ENCODE data around the gene HAL.
"Not testable (repeated sequence)": the region's sequence is repeated elsewhere in the genome, so short reads cannot be mapped to it uniquely, and the experiment has no call there.

The HAL gene

DNA sequence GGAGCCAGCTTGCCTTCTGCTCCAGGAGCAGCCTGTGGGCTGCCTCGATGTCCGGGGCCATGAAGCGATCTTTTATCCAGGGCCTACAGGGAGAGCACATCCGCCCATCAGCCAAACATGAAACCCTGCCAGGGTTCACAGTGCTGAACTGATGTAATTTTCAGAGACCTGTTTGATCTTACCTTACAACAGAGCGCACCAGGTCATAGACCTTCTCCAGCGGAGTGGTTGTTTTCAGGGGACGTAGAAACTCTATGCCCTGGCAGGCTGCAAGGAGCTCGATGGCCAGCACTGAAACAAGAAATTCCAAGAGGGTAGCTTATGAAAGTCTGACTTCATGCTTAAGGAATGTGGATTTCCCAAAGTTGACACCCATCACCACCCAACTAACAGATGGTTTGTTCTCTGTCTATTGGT, 19.7 kb downstream of the HAL start:
- DNase-seq (ENCODE audit: low spot score): no peak
- no peak overlapping the region for H3K27ac ChIP-seq

DNA sequence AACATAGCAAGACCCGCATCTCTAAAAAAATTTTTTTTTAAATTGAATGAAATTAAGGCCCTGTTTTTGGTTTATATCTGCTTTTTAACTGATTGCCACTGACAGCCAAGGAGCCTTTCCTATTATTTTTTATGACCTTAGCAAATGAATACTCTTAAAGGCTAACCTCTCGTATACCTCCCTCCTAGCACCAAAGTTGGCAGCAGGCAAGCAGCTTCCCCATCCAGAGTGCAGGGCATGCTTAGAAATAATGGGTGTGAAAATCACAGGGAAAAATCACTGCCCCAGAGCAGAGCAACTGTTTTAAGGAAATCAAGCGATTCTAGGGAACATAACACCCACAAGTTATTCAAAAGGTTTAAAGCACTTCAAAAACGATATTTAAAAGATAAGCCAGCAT, 20.7 kb downstream of the HAL start:
- H3K4me3 ChIP-seq: no peak overlapping the region
- no peak for DNase-seq (ENCODE audit: low spot score)
- TF ChIP-seq, protein P1, sequence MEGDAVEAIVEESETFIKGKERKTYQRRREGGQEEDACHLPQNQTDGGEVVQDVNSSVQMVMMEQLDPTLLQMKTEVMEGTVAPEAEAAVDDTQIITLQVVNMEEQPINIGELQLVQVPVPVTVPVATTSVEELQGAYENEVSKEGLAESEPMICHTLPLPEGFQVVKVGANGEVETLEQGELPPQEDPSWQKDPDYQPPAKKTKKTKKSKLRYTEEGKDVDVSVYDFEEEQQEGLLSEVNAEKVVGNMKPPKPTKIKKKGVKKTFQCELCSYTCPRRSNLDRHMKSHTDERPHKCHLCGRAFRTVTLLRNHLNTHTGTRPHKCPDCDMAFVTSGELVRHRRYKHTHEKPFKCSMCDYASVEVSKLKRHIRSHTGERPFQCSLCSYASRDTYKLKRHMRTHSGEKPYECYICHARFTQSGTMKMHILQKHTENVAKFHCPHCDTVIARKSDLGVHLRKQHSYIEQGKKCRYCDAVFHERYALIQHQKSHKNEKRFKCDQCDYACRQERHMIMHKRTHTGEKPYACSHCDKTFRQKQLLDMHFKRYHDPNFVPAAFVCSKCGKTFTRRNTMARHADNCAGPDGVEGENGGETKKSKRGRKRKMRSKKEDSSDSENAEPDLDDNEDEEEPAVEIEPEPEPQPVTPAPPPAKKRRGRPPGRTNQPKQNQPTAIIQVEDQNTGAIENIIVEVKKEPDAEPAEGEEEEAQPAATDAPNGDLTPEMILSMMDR (IDR thresholded peaks at IDR 0.05): no peak
- H3K27ac ChIP-seq: no peak overlapping the region

More for the DNA sequence above, 19.7 kb downstream of the HAL start:
- no peak overlapping the region for H3K4me3 ChIP-seq
- TF ChIP-seq, protein P1 (IDR thresholded peaks at IDR 0.05): no peak

DNA sequence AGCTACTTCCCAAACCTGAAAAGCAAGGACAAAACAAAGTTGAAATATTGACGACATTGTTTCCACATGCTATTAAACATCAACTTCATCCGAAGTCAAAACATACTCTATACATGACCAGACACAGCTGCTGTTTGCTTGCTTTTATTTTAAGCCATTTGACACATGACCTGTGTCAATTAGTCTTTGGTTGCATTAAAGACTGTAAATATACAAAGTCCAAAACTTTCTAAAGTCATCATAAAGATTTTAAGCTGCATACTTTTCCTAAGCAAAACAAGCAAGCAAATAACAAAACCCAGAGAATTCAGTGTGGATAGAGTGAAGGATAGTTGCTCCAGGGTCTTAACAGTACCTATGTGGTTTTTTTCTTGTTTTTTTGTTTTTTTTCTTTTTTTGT, 21.8 kb downstream of the HAL start:
- Histone ChIP-seq H3K27ac (no peak overlapping the region), H3K4me3 (no peak overlapping the region)
- TF ChIP-seq, protein P1 (IDR thresholded peaks at IDR 0.05): no peak
- DNase-seq (ENCODE audit: low spot score): no peak

DNA sequence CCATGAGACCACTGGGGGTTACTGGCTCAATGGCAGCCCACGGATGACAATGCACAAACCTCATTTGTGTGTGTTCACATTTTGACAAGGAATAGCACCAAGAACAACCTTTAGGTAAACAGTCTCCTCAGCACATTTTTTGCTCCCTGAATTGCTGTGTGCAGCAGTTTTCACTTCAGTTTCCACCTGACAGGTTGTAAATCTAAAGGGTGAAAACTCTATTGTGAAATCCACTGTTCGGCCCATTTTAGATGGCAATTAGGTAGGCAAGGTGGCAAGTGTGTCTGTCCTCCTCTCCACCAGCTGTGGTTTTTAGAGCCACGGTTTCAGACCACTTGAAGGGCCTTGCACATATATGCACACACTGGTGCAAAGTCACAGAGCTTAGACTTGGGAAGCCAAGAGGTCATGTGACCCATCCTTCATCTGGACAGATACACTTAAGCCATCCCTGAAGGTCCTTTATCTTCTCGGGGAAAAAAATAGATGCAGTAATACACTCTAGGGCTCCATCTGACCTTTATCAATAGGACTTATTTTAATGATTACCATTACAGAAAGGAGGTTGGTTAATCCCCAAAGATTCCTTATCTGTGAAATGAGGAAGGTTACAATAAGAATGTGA, 23.2 kb downstream of the HAL start:
- DNase-seq (ENCODE audit: low spot score): no peak
- TF ChIP-seq, protein P1 (IDR thresholded peaks at IDR 0.05): no peak
- H3K27ac ChIP-seq: no peak overlapping the region
- H3K4me3 ChIP-seq: no peak overlapping the region

DNA sequence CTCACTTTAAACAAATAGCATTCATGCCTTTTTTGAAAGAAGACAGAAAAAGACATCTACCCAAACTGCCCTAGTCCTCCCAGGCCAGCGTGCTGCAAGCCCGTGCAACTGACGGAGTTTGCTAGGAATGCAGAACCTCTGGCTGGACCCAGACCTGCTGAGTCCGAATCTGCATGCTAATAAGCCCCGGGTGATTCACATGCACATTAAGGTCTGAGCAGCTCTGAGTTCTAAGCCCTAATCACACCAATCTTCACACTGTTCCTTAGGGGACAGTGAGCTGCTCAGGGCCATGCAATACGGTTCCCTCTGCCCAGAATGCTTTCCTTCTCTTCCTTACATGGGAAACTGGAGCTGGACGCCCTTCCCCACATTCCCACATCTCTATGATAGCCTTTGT, 25.2 kb downstream of the HAL start:
- Histone ChIP-seq H3K27ac (no peak overlapping the region), H3K4me3 (no peak overlapping the region)
- DNase-seq (ENCODE audit: low spot score): no peak
- TF ChIP-seq, protein P1 (IDR thresholded peaks at IDR 0.05): no peak

DNA sequence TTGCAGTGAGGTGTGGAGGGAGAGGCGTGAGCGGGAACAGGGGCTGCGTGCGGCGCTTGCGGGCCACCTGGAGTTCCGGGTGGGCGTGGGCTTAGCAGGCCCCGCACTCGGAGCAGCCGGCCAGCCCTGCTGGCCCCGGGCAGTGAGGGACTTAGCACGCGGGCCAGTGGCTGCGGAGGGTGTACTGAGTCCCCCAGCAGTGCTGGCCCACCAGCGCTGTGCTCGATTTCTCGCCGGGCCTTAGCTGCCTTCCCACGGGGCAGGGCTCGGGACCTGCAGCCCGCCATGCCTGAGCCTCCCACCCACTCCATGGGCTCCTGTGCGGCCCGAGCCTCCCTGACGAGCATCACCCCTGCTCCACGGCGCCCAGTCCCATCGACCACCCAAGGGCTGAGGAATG, 27.0 kb downstream of the HAL start:
- not testable (repeated sequence) for H3K27ac ChIP-seq; DNase-seq (ENCODE audit: low spot score); H3K4me3 ChIP-seq

DNA sequence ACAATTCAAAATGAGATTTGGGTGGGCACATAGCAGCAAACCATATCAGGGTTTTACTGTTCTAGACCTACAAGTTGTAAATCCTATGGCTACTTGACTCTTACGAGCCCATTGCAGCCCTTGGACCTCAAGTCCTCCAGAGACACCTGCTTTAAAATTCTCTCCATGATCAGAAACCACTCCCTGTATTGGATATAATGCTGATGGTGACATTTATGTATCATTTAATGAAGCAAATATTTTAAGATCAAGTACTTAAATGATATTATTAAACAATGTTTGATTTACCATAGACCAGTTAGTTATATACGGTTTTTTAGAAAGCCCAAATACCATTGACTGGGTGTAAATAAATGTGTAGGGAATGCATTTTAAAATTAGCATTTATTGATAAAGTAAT, 28.8 kb downstream of the HAL start:
- no peak overlapping the region for H3K27ac ChIP-seq
- TF ChIP-seq, protein P1 (IDR thresholded peaks at IDR 0.05): no peak
- DNase-seq (ENCODE audit: low spot score): no peak
- no peak overlapping the region for H3K4me3 ChIP-seq

Measured in coronary artery (tissue), 2 donors.